ENCODE measurements around the gene KDM4B. TPM values are rescaled to one million over a fixed set of nuclear protein-coding genes. Genes with fewer than 3 reads are reported as not detected.

Gene KDM4B
- total RNA-seq, 1 experiment from 2014 or later: 3.6 TPM

DNA sequence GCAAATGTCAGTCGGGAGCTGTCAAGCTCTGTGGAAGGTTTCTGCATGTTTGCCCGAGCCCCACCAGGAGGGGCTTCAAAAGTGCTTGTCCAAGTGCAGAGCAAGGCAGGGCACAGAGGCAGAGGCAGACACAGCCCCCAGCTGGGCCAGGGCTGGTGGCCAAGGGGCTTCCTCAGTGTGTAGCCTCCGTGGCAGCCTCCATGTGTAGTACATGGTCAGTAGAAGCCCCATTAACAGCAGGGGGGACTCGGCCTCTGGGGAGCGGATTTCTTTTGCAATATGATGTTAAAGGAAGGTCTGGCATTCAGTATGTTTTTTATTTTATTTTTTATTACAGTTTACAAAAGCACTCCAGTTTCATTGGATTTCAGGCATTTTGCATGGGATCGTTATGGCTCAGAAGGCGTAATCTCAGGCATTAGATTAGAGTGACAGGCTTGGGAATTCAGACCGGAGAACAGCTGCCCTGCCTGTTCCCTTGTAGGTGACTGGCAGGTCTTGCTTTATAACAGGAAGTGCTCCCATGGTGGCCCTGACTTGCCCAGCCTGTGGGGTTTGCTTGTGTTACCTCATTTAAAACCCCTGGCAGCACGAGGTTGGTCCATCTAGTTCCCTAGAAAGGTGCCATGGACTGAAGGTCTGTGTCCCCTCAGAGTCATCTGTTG, 129.2 kb downstream of the KDM4B start:
- no peak for DNase-seq (ENCODE audit: low read depth, low spot score)
- in situ Hi-C loops (cut with HindIII; ENCODE audit: low pct_unique_long_range_greater_than_20kb, low sequenced_read_pairs): no loop called here

DNA sequence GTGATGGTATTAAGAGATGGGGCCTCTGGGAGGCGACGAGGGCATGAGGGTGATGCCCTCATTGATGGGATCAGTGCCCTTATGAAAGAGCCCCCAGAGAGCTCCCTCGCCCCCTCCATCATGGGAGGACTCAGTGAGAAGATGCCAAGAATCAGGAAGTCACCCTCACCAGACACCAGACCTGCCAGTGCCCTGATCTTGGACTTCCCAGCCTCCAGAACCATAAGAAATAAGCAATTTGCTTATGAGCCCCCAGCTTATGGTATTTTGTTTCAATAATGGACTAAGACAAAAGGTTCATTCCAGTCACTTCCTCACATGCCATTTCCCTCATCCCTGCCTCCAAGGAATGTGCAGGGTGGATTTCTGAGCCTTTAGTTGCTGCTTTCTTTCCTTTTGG, 129.7 kb downstream of the KDM4B start:
- in situ Hi-C loops (cut with HindIII; ENCODE audit: low pct_unique_long_range_greater_than_20kb, low sequenced_read_pairs): no loop called here
- DNase-seq (ENCODE audit: low read depth, low spot score): no peak

DNA sequence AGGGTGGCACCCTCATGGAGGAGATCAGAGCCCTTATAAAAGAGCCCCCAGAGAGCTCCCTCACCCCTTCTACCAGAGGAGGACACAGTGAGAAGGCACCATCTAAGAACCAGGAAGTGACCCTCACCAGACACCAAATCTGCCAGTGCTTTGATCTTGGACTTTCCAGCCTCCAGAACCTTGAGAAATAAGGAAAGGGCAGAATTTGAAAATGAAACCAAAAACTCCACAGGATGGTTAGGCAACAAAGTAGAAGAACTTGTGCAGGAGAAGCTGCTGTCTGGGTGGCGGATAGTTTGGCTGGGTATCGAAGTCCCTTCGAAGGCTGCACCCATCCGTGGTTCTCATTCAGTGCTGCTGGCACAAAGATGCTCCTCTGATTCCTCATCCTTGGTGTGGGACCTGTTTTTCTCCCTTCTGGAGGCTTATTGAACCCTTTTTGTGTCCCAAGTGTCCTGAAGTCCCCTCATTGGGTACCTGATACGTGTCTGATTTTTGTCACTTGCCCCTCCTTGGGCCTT, 130.8 kb downstream of the KDM4B start:
- in situ Hi-C loops (cut with HindIII; ENCODE audit: low pct_unique_long_range_greater_than_20kb, low sequenced_read_pairs): no loop called here

DNA sequence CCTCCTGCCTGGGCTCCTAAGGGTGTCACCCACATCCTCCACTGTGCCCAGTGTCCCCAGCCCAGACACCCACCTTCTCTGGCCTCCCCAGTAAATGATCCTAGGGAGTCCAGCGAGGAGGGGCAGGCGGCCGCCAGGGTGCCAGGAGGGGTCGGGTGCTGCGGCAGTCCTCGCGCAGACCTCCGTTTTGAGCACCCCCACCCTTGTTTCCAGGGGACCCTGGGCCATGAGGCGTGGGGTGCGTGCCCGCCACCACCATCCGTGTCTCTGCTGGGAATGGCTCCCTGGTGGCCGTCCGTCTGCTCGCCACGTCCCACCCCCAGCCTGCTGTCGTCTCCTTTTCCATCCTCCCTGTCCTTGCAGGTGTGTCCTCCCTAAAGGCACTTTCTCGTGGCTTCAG, 133.0 kb downstream of the KDM4B start:
- DNase-seq (ENCODE audit: low read depth, low spot score): no peak
- in situ Hi-C loops (cut with HindIII; ENCODE audit: low pct_unique_long_range_greater_than_20kb, low sequenced_read_pairs): no loop called here

More for the DNA sequence above, 130.8 kb downstream of the KDM4B start:
- DNase-seq (ENCODE audit: low read depth, low spot score): no peak

DNA sequence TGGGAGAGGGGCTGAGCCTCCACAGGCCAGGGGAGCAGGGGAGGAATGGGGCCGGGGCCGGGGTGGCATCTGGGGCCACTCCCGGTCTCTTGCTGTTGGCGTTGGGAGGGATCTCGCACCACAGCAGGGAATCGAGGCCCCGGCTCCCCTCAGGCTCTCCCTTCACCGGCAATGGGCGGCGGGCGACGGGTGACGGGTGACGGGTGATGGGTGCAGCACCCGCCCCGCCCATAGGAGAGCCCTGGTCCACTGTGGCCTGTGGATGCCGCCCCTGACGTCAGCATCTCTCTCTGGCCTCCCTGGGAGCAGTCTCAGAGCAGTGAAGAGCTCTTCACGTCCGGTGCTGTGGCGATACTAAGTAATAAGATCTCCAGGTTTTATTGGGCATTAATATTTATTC, 133.6 kb downstream of the KDM4B start:
- DNase-seq (ENCODE audit: low read depth, low spot score): no peak
- in situ Hi-C loops (cut with HindIII; ENCODE audit: low pct_unique_long_range_greater_than_20kb, low sequenced_read_pairs): no loop called here

DNA sequence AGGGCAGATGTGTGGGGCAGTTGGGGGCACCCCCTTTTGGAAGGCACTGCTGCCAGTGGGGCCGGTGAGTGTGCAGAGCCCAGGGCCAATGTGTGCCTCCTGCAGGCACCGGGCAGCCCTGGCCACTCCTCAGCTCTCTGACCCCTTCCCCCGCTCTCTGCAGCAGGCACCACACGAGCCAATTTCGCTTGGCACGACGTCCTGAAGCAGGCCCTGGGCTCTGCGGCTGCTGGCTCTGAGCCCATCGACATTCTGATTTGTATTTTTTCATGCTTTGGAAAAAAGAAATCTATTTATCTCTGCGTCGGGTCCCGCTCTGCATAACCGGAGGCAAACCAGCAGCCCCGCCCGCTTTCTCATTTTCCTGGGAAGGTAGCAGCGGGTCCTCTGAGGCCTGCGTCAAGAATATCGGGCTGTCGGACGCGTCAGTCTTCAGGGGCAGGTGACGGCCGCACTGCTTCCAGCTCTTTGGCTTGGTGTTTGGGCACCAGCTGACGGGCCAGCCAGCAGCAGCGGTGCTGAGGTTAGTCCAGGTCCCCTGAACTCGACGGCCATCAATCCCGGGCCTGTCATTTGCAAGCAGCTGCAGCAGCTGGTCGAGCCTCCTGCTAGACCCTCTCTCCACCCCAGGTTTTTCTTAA, 134.3 kb downstream of the KDM4B start:
- no peak for DNase-seq (ENCODE audit: low read depth, low spot score)
- in situ Hi-C loops (cut with HindIII; ENCODE audit: low pct_unique_long_range_greater_than_20kb, low sequenced_read_pairs): no loop called here

DNA sequence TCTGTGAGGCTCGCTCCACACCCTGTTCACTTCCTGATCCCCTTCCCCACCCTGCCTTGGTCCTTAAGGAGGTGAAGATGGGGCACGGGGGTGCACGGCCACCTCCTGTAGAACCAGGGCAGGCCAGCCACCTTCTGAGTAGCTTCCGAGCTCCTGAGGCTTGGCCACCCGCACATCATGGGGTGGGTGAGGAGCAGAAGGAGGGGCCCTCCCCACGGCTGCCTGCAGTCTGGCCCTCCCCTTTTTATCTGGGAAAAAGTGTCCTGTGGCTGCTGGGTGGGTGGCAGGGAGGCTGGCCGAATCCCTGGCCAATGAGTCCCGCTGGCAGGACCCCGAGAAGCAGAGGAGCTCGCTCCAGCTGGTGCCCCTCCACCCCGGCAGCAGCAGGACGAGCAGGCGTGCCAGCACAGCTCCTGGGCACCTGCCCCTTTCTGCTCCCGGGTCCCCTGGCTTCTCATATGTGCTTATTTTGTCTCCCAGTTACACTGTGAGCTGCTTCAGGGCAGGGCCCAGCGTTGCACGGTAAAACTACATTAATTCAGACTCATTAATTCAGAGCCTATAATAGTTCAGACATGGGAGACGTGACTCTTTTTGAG, 135.0 kb downstream of the KDM4B start:
- DNase-seq (ENCODE audit: low read depth, low spot score): no peak
- in situ Hi-C loops (cut with HindIII; ENCODE audit: low pct_unique_long_range_greater_than_20kb, low sequenced_read_pairs): no loop called here

DNA sequence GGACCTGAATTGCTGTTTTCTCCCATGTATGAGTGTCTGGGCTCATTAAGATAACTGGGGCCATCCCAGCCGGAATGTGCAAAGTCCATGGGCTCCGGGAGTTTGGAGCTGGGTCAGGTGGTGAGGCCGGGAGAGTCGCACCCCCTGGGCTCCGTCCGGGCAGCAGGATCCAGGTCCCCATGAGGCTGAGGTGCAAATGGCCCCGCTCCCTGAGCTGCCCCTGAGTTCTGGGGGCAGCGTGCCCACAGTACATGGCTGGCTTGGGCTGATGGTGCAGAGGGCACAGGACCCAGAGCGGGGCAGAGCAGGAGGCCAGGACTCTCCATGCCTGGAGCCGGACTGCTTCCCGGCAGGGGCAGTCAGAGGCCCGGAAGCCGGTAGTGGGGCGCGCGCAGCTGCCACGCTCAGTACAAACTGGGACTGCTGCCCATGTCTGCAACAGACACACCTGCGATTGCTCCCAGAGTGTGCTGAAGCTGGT, 136.0 kb downstream of the KDM4B start:
- DNase-seq (ENCODE audit: low read depth, low spot score): no peak
- in situ Hi-C loops (cut with HindIII; ENCODE audit: low pct_unique_long_range_greater_than_20kb, low sequenced_read_pairs): no loop called here

DNA sequence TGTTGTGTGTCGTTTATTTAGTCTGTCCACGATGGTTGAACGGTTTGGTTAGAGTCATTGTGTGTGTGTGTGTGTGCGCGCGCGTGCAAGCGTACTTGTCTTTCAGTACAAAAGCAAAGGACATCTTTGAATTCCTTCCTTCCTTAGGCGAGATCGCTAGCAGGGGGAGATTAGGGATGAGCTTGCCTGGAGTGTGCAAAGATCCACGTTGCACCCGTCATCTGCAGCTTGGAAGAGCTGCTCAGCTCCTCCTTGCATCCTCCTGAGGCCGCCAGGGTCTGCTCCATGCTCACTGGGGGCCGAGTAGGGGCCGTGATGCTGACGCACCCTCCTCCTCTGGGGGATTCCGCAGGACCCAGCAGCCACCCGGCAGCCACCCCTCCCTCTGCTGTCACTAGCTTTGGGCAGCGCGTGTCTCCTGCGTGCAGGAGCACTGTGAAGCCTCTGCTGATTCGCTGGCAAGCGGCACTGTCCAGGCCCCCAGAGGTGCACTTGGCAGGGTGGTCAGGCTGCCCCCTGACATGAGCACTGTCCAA, 137.3 kb downstream of the KDM4B start:
- in situ Hi-C loops (cut with HindIII; ENCODE audit: low pct_unique_long_range_greater_than_20kb, low sequenced_read_pairs): no loop called here
- no peak for DNase-seq (ENCODE audit: low read depth, low spot score)

DNA sequence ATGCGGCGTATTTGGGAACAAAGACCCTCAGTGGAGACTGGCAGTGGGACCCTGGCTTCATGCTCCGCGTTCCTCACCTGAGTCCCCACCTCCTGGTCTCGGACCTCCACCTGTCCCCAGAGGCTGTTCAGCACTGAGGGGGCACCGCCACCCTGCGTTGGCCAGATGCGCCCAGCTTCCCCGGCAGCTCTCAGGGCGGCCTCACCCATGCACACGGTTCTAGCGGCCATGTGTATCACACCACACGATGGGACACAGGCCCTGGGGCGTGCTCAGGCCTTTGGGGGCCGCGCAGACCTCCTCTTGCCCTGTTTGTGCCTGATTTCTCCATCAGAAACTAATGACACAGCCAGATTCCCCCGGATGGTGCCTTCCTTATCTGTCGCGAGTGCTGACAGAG, 138.1 kb downstream of the KDM4B start:
- in situ Hi-C loops (cut with HindIII; ENCODE audit: low pct_unique_long_range_greater_than_20kb, low sequenced_read_pairs): no loop called here
- no peak for DNase-seq (ENCODE audit: low read depth, low spot score)

DNA sequence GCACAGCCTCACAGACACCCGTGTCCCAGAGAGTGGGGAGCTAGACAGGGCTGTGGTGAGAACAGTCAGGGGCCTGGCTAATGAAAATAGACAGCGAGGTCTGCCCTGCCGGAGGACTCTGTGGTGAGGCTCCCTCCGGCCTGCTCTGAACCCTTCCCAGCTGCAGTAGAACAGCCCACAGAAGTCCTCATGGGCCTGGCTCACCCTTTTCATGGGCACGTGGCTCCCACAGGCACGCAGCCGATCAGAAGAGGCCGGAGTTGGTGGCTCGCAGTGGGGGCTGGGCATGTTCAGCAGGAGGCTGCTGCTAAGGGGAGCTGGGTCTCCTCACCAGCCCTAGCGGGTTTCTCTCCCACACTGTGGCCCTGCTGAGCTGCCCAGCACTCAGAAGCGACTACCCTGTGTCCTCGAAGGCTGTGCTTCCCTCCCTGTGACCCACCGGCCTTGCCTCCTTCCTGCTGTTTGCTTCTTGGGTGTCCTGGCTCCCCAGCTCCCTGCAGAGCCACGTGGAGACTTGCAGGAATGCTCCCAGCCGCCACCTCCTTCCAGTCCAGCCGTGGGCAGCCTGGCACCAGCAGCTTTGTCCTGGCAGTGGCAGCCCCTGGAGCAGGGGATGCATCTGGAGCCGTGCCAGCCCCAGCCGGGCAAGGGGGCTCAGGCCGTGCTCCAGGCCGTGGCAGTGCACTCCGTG, 138.7 kb downstream of the KDM4B start:
- no peak for DNase-seq (ENCODE audit: low read depth, low spot score)
- in situ Hi-C loops (cut with HindIII; ENCODE audit: low pct_unique_long_range_greater_than_20kb, low sequenced_read_pairs): no loop called here

DNA sequence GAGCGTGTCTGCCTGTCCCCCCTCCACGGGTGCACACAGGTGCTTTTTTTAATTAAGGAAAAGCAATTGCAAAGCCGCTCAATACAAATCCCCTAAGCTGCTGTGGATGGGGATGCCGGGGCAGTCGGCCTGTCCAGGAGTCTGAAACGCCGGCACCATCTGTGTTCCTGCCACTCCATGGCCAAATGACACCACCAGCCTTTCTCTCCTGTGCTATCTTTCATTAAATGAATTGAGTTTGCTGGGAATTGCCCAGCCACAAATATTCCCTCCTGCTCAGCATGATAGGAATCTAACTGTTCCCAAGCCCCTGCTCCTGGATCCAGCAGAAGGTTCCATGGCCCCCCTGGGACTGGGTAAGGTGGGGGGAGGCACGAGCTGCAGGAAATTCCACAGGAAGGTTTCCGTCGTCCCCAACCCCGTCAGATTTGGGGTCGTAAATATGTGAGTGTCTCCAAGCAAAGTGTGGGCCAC, 139.2 kb downstream of the KDM4B start:
- in situ Hi-C loops (cut with HindIII; ENCODE audit: low pct_unique_long_range_greater_than_20kb, low sequenced_read_pairs): no loop called here
- no peak for DNase-seq (ENCODE audit: low read depth, low spot score)

DNA sequence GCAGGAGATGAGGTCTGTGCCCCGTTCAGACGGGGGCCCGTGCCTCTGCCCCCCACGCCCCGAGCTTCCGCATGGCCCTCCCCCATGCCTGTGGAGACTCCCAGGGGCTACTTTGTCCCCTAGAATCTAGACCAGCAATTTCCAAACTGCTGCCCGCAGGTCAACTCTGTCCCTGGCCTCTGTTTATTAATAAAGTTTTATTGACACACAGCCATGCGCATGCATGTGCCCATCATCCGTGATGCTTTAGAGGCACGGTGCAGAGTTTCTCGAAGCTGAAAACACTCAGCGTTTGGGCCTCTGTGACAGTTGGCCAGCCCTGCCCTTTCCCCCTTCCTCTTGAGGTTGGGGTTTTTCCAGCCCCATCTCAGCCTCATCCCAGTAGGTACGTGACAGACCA, 140.0 kb downstream of the KDM4B start:
- DNase-seq (ENCODE audit: low read depth, low spot score): no peak
- in situ Hi-C loops (cut with HindIII; ENCODE audit: low pct_unique_long_range_greater_than_20kb, low sequenced_read_pairs): no loop called here

DNA sequence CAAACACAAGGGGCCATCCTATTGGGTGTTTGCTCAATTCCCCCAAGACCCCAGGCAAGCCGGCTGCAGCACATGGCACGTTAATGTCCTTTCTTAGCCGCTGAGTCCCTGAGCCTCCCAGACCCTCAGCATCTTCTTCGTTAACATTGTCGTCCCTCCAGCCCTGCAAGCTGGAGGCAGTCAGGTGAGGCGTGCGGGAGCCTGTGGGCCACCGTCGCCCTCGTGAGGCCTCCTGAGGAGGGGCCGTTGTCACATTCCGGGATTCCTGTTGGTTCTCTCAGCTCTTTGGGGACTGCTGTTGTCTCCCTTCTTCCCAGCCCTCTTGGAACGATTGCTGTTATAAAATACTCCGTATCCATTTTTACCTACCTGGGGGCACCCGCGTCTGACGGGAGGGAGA, 140.6 kb downstream of the KDM4B start:
- in situ Hi-C loops (cut with HindIII; ENCODE audit: low pct_unique_long_range_greater_than_20kb, low sequenced_read_pairs): no loop called here
- DNase-seq (ENCODE audit: low read depth, low spot score): no peak

DNA sequence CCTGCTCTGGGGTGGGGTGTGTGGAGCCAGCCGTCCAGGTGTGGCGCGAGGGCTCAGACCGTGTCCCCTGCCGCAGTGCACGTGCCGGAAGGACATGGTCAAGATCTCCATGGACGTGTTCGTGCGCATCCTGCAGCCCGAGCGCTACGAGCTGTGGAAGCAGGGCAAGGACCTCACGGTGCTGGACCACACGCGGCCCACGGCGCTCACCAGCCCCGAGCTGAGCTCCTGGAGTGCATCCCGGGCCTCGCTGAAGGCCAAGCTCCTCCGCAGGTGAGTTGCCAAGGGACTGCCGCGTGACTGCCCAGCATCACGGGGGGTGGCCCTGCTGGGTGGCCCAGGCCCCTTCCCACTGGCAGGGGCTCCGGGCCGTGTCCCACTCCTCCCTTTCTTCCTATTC, 141.6 kb downstream of the KDM4B start:
- DNase-seq (ENCODE audit: low read depth, low spot score): no peak
- in situ Hi-C loops (cut with HindIII; ENCODE audit: low pct_unique_long_range_greater_than_20kb, low sequenced_read_pairs): no loop called here

DNA sequence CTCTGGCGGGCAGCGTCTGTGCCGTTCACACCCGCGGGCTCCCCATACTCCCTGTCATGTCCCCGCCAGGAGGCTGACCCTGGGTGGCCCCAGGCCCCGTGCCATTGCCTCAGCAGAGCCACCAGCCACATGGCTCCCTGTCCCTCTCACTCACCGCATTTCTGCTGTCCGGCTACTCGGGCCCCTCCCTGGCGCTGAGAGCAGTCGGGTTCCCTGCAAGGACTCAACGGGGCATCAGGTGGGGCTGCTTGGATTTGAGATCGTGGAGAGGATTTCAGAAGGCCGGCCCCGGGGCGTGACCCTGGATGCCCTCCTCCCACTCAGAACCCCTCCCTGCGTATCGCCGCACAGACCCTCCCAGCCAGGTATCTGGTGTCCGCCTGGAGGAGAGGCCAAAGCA, 142.1 kb downstream of the KDM4B start:
- DNase-seq (ENCODE audit: low read depth, low spot score): no peak
- in situ Hi-C loops (cut with HindIII; ENCODE audit: low pct_unique_long_range_greater_than_20kb, low sequenced_read_pairs): no loop called here

DNA sequence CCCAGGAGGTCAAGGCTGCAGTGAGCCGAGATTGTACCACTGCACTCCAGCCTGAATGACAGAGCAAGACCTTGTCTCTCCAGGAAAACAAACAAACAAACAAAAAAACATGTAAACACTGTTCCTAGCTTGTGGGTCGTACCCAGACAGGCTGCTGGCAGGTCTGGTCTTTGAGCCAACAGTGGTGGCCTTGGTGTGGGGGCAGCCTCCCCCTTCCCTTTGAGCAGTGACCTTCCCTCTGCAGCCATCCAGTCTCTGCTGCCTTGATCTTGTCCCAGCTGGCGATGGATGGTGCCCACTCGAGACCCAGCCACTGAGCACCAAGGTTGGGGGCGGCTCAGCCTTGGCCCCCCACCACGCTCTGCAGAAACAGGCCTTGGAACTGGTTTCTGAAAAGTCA, 143.3 kb downstream of the KDM4B start:
- DNase-seq (ENCODE audit: low read depth, low spot score): no peak
- in situ Hi-C loops (cut with HindIII; ENCODE audit: low pct_unique_long_range_greater_than_20kb, low sequenced_read_pairs): no loop called here

All from SK-MEL-5 (cell line).